OCI-LY3 (cell line): ENCODE data around the gene ZNF69.

ENCODE experiments used
- EZH2phosphoT487 ChIP-seq: fragments of 200-600 bp; shearing (Covaris generic); IDR thresholded peaks from 2 replicates; pipeline ENCODE4 v1.6.1; 2018; ENCODE audit warnings: antibody characterized with exemption, mixed run types, low read depth
- TF ChIP-seq, protein P1 (sequence below): fragments of 200-600, 300-600 bp; sonication (generic); IDR thresholded peaks from 2 replicates; pipeline ENCODE4 v1.5.1; 2014; ENCODE audit warnings: antibody characterized with exemption, low read length, low read depth

DNA sequence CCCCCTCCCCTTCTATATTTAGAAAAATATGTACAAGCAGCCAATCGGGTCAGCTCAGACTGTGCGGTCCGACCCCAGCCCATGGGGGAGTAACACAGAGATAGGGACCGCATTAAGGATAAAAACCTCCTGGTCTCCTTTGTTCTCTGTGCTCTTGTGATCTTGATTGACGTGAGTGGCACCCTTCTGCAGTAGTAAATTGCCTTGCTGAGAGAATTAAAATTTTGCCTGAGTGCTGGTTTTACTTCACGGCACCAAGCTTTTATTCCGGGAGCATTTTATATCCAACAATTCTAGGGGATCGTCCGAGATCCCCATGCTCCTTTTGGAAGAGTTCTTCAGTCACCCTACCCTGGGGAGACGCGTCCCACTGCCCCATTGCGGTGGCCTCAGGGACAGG is 7.0 kb upstream of the ZNF69 start:
- no peak for TF ChIP-seq EZH2phosphoT487
- TF ChIP-seq, protein P1, sequence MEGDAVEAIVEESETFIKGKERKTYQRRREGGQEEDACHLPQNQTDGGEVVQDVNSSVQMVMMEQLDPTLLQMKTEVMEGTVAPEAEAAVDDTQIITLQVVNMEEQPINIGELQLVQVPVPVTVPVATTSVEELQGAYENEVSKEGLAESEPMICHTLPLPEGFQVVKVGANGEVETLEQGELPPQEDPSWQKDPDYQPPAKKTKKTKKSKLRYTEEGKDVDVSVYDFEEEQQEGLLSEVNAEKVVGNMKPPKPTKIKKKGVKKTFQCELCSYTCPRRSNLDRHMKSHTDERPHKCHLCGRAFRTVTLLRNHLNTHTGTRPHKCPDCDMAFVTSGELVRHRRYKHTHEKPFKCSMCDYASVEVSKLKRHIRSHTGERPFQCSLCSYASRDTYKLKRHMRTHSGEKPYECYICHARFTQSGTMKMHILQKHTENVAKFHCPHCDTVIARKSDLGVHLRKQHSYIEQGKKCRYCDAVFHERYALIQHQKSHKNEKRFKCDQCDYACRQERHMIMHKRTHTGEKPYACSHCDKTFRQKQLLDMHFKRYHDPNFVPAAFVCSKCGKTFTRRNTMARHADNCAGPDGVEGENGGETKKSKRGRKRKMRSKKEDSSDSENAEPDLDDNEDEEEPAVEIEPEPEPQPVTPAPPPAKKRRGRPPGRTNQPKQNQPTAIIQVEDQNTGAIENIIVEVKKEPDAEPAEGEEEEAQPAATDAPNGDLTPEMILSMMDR: no peak
